ENCODE results near the gene INPPL1. TPM values are rescaled to one million over a fixed set of nuclear protein-coding genes. Genes with fewer than 3 reads are reported as not detected.

The INPPL1 gene
- total RNA-seq, 1 experiment from 2014 or later = 214 TPM

DNA sequence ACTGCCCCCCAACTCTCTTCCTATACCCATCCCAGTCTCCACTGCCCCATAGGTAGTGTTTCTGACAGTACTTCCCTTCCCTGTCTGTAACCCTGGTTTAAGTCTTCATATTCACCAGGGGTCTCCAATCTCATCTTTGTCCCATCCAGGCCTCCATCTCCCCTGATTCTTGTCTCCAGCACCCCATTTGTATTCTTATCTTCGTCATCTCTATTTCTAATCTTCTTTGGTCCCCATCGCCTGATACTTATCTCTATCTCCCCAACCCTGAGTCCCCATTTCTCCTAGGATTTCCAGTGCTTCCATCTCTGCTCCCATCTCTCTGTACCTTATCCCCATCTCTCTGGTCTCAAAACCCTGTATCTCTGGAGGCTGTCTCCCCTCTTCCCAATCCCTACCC, 17.6 kb downstream of the INPPL1 start:
- H3K27ac Mint-ChIP-seq = no peak overlapping the region
- peaks cover 2 to 11% (median 5%) of the 10 kb centered on the region in 3 experiments; a peak in 6 of 7 replicates for H3K36me3 Mint-ChIP-seq (ENCODE audit: insufficient read depth in 1 of 3, low read depth in 3 of 3)
- no peak overlapping the region for H3T11ph ChIP-seq (ENCODE audit: low read length)

More for the DNA sequence above, 17.6 kb downstream of the INPPL1 start:
- Histone ChIP-seq H3K4ac (ENCODE audit: low read depth, low read length) (no peak overlapping the region), H2BK120ac (ENCODE audit: low read depth, low read length, poor library complexity, severe bottlenecking) (no peak overlapping the region), H3K27me3 (ENCODE audit: insufficient read depth, low read length) (peaks cover 73% of the 10 kb centered on the region), H2BK15ac (ENCODE audit: low read depth, low read length) (no peak overlapping the region), H2BK12ac (ENCODE audit: insufficient read length, low read depth, low read length) (no peak overlapping the region), H3K14ac (ENCODE audit: insufficient read depth, low read length) (no peak overlapping the region), H2AFZ (ENCODE audit: low read length) (no peak overlapping the region), H2BK5ac (ENCODE audit: insufficient read length, low read length) (no peak overlapping the region), H2AK5ac (ENCODE audit: insufficient read length, low read length) (no peak overlapping the region), H3K79me1 (ENCODE audit: insufficient read depth, low read depth, low read length, poor library complexity, severe bottlenecking) (no peaks in the 10 kb centered on the region), H3K4me1 (ENCODE audit: insufficient read depth, low read length) (peaks cover 5% of the 10 kb centered on the region; the same call in 1 of the 2 replicates), H4K5ac (ENCODE audit: insufficient read length, low read depth, low read length) (no peak overlapping the region), H3K18ac (ENCODE audit: insufficient read length, low read depth, low read length) (no peak overlapping the region), H4K91ac (ENCODE audit: insufficient read length, low read depth, low read length) (no peak overlapping the region), H3K27ac (ENCODE audit: insufficient read length, low read depth, low read length) (no peak overlapping the region), H3K9ac (ENCODE audit: extremely low read depth, insufficient read length, low read length) (no peak overlapping the region), H3K79me2 (ENCODE audit: insufficient read depth, low read length) (no peaks in the 10 kb centered on the region), H2BK20ac (ENCODE audit: low read depth, low read length, poor library complexity, severe bottlenecking) (no peak overlapping the region), H3K23ac (ENCODE audit: insufficient read length, low read depth, low read length) (no peak overlapping the region), H3K9me3 (ENCODE audit: control insufficient read depth, low read depth, low read length) (no peaks in the 10 kb centered on the region), H3K56ac (ENCODE audit: insufficient read length, low read depth, low read length) (no peak overlapping the region), H3K23me2 (ENCODE audit: insufficient read length, low read depth, low read length, poor library complexity, severe bottlenecking) (peaks cover 31% of the 10 kb centered on the region), H4K20me1 (ENCODE audit: control insufficient read depth, insufficient read depth, insufficient read length) (peaks cover 2% of the 10 kb centered on the region), H4K8ac (replicated peaks; ENCODE audit: insufficient read length, low read depth, low read length) (no peak overlapping the region), H3K4me2 (ENCODE audit: insufficient read depth, insufficient read length, low read length) (no peak overlapping the region)
- Mint-ChIP-seq H3K9me3 (peaks cover 0 to 6% of the 10 kb centered on the region in 2 experiments; a peak in 3 of 5 replicates), H3K4me1 (peaks cover 28 to 46% of the 10 kb centered on the region in 2 experiments), H3K27me3 (ENCODE audit: low read depth) (peaks cover 42% of the 10 kb centered on the region), H3K4me3 (peak overlapping the region in 1 of 2 experiments; percentile 12; a peak in 2 of 5 replicates)
- no CpG with 5 or more reads among the region's 2 CpGs for WGBS (ENCODE audit: extremely low coverage, insufficient read length, low lambda C conversion rate)
- TF ChIP-seq, protein P1, sequence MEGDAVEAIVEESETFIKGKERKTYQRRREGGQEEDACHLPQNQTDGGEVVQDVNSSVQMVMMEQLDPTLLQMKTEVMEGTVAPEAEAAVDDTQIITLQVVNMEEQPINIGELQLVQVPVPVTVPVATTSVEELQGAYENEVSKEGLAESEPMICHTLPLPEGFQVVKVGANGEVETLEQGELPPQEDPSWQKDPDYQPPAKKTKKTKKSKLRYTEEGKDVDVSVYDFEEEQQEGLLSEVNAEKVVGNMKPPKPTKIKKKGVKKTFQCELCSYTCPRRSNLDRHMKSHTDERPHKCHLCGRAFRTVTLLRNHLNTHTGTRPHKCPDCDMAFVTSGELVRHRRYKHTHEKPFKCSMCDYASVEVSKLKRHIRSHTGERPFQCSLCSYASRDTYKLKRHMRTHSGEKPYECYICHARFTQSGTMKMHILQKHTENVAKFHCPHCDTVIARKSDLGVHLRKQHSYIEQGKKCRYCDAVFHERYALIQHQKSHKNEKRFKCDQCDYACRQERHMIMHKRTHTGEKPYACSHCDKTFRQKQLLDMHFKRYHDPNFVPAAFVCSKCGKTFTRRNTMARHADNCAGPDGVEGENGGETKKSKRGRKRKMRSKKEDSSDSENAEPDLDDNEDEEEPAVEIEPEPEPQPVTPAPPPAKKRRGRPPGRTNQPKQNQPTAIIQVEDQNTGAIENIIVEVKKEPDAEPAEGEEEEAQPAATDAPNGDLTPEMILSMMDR (conservative IDR thresholded peaks at IDR 0.05) = no peak
- DNase-seq = peak; percentile 12
